ENCODE results near the gene MUC15.

The MUC15 gene

GRCh38 chr11:26573896-26574295 lies 1.8 kb upstream of the MUC15 start:
- DNase-seq (ENCODE audit: low read depth in 2 of 2), result no peak

GRCh38 chr11:26572770-26573402 lies 823 bp upstream of the MUC15 start:
- DNase-seq (ENCODE audit: low read depth in 2 of 2), result no peak

- no peak for DNase-seq (ENCODE audit: low read depth in 2 of 2)
Measured at GRCh38 chr11:26569646-26570045, 2.4 kb downstream of the MUC15 start.

DNA sequence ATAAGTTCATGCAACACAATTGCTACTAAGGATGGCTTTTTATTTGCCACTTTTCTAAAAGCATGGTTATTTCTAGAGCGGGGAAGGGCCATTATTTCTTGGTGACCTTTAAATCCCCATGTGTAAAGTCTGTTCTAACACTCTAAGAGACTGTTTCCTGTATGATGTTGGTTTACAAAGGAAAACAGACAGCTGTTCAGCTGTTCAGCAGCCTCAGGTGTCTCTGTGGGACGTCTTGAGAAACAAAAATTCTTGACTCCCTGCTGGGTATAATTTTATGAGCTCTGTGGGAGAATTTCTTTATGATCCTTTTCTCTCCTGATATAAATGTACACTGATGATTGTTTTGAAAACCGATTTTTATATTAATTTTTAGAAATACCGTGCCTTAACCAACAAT lies 13.9 kb downstream of the MUC15 start:
- DNase-seq (ENCODE audit: low read depth in 2 of 2), result no peak

DNA sequence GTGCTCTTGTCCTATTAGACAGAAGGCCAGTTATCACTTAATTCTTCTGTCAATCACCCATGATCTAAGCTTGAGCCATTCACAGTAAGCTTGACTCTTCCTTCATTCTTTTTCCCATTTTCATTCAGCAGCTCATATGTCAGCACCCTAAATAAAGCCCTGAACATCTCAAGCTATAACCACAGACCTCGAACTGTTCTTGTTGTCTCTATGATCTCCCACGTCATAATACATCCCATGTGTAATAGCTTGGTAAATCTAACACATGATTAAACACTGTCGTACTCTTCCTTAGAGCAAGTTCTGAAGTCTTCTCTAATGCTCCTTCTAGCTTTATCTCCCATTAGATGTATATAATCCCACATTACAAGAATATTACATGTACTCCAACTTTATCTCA lies 14.4 kb downstream of the MUC15 start:
- no peak for DNase-seq (ENCODE audit: low read depth in 2 of 2)

GRCh38 chr11:26556582-26556981 lies 15.5 kb downstream of the MUC15 start:
- DNase-seq (ENCODE audit: low read depth in 2 of 2), result no peak

GRCh38 chr11:26554455-26554854 lies 17.6 kb downstream of the MUC15 start:
- DNase-seq (ENCODE audit: low read depth in 2 of 2), result no peak

DNA sequence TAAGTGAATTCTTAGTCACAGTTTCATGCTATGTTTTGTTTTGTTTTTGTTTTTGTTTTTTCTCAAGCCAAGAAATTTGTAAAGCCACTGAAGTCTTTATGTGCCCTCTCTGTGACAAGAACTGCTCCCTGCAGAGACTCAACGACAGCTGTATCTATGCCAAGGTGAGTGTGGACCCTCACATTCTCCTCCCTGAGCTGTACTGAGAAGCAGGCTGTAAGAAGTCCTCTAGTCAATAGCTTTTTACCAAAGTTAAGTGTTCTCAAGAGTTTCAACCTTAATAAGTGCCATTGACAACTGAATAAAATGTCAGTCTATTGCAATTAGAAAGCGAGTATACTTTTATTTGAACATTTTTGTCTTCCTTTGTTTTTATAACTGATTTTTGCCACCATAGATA lies 18.9 kb downstream of the MUC15 start:
- DNase-seq (ENCODE audit: low read depth in 2 of 2), result no peak

DNA sequence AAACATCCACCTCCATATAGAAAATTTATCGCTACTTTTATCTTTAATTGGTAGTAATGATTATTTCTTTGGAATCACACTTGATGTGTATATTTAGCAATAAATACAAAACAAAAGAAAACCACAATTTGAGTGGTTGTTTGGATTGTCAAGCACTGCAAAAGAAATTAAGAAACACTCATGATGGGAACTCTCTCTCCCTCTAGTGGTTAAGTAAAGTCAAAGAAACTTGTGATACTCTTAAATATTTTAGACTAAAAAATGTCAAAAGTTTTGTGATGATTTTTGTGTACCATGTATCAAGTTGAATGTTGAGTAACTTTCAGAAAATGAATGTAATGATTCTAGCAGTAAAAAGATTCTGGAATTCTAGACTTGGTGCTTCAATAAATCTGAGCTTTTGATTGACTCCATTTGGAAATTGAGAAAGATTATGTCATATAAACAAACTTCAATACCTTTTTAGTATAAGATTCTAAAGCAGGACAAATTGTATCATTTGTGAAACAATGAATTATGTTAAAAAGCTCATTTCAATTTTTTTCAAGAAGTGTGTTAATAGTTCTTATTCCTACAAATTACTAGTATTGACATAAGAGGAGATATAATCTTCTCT lies 20.8 kb downstream of the MUC15 start:
- DNase-seq (ENCODE audit: low read depth in 2 of 2), result no peak

- no peak for DNase-seq (ENCODE audit: low read depth in 2 of 2)
Measured at GRCh38 chr11:26550022-26550421, 22.0 kb downstream of the MUC15 start.

DNA sequence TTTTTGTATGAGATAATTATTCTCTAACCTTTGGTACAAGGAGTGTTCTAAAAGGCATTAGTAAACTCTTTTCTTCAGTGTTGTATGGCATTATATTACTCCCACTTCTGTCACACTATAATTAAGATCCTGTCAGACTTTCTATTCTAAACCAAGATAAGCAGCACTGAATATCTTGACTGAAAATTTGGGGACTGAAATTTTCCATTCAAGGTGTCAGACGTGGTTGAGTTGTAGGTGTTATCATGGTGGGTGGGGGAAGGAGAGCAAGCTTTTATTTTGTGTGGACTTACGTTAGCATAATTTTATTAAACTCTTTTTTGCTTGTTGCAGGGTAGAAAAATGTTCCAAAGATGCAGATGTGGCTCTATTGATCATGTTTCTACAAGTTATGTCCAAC lies 22.9 kb downstream of the MUC15 start:
- DNase-seq (ENCODE audit: low read depth in 2 of 2), result no peak

DNA sequence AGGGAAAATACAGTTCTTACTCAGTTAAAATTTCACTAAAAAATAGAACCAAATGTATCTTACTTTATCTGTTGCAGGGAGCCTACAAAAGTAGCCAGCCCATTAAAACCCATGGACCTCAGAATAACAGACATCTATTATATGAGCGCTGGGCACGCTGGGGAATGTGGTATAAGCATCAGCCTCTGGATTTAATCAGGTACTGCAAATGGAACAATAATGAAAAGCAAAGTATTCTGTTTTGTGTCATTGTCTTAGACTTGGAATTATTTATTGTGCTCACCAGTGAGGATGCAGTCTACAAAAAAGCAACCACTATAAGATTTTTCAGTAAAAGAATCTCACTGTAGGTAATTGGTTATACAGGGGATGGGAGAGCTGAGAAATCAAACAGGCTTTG lies 30.2 kb downstream of the MUC15 start:
- DNase-seq (ENCODE audit: low read depth in 2 of 2), result no peak

DNA sequence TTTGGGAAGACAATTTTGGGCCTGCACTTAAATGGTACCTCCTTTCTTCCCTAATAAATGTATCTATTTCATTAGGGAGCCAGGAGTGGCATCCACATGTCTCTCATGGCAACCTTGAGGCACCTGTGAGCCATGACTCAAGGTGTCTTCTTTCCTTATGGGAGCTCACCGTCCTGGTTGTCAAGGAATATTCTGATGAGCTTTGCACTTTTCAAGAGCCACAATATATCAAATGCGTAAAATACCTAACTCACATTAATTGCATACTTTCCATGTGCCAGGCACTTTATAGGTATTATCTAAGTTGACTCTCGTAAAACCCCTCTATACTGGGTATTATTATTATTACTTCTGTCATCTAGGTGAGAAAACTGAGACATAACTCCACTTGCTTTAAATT lies 32.5 kb downstream of the MUC15 start:
- no peak for DNase-seq (ENCODE audit: low read depth in 2 of 2)

DNA sequence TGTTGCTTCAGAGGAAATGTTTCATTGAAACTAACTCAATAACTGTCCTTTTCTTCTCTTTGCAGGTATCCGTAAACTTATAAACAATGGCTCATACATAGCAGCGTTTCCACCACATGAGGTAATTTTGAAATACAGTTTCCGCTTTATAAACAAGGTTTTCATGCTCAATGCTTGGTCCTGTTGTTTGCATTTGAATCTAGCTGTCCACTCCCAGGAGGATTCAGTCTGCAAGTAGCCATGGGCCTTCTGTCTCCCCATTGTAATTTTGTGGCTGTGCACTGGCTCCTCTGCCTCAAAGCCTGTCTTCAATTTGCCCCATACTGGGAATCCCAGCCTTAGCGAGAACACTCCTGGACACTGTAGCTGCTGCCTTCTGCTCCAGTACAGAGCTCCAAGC lies 34.7 kb downstream of the MUC15 start:
- DNase-seq (ENCODE audit: low read depth in 2 of 2), result no peak

DNA sequence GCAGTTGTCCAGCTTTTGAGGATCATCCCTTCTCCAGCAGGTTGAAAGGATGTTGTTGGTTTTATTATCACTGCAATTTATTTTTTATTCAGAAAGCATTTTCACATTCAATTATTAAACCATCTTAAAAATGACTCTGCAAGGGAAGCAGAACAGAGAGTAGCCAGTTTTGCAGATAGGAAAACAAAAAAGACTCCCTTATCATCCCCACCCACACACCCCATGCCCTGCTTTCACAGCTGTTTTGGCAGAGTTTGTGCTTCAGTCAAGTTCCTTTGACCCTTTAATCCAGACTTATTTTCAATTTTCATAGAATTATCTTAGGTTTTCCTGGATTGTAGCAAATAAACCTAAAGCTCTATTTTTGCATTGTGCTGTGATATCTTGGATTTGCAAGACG lies 44.4 kb downstream of the MUC15 start:
- no peak for DNase-seq (ENCODE audit: low read depth in 2 of 2)

DNA sequence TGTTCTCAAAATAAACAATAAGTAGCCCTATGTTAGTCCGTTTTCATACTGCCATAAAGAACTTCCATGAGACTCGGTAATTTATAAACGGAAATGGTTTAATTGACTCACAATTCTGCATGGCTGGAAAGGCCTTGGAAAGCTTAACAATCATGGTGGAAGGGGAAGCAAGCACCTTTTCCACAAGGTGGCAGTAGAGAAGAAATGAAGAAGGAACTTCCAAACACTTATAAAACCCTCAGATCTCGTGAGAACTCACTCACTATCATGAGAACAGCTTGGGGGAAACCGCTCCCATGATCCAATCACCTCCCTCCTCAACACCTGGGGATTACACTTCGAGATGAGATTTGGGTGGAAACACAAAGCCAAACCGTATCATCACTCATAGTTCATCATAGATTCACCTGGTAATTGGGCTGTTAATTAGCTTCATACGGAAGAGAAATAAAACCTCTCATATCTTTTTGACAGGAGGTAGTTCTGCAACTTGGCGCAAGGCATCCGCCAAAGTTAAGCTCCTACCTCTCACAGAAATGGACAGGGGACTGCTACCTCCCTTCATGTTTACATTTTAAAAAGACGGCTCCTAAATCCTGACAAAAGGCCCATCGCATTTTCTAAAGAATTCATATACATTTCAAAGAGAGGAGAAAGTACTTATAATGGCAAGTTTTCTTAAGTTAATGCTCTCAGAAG lies 49.0 kb downstream of the MUC15 start:
- no peak for DNase-seq (ENCODE audit: low read depth in 2 of 2)

GRCh38 chr11:26519469-26519868 lies 52.6 kb downstream of the MUC15 start:
- DNase-seq (ENCODE audit: low read depth in 2 of 2), result no peak

DNA sequence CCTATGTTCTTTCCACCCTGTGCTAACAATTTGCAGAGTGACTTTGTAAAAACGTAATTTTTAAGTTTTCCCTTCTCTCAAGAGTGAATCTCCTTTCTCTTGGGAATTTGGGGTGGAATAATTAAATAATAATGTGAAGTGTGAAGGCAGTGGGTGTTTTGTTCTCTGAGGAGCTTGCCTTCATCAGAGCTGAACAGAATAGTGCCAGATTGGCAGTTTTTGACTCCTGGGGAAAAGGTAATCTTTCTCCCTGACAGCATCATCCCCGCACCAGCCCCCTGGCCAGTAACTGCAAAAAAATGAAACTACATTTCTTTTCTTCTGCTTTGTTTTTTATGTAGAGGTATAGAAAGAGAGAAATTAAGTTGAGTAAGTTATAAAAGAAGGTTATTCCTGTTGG lies 59.9 kb downstream of the MUC15 start:
- no peak for DNase-seq (ENCODE audit: low read depth in 2 of 2)

GRCh38 chr11:26510756-26511155 lies 61.3 kb downstream of the MUC15 start:
- DNase-seq (ENCODE audit: low read depth in 2 of 2), result no peak

- no peak for DNase-seq (ENCODE audit: low read depth in 2 of 2)
Measured at GRCh38 chr11:26510164-26510563, 61.9 kb downstream of the MUC15 start.

All from stimulated activated CD8-positive, alpha-beta memory T cell treated with anti-CD3 and anti-CD28 coated beads, Interleukin-15, amount 100 ng/mL, for 4 hours (primary cell).